Kidney (tissue), 14 donors: ENCODE results near the gene PPM1H. TPM values are rescaled to one million over a fixed set of nuclear protein-coding genes. Genes with fewer than 3 reads are reported as not detected.

Experiments used
- DNase-seq, 5 donors: peaks; one replicate each; pipeline ENCODE4 v3.0.0-alpha.2; 2013 to 2020
- FAIRE-seq: peaks from 2 replicates; lab custom pipeline; 2012; peaks lifted over from hg19 to GRCh38; lab: Jason Lieb, UNC
- H3K27ac ChIP-seq, 2 donors: one replicate each; pipeline ENCODE4 v1.7.0; 2013; ENCODE audit warnings: low read depth in 2 of 2, low read length in 2 of 2, inconsistent platforms in 1 of 2
- H3K27me3 ChIP-seq: one replicate; pipeline ENCODE4 v1.7.1; 2013; ENCODE audit warnings: low read length, inconsistent platforms; ENCODE audit not compliant: control insufficient read depth, insufficient read depth
- H3K36me3 ChIP-seq, 3 donors: one replicate each; pipeline versions ENCODE4 v1.7.0 to v1.7.1; 2013; ENCODE audit warnings: low read length in 3 of 3, control low read depth in 1 of 3, inconsistent platforms in 1 of 3; ENCODE audit not compliant: insufficient read depth in 3 of 3, control insufficient read depth in 2 of 3
- H3K4me1 ChIP-seq, 3 donors: one replicate each; pipeline versions ENCODE4 v1.7.0 to v1.7.1; 2013; ENCODE audit warnings: low read length in 3 of 3, inconsistent platforms in 1 of 3, low read depth in 1 of 3; ENCODE audit not compliant: control insufficient read depth in 2 of 3, insufficient read depth in 2 of 3
- H3K4me3 ChIP-seq, 3 donors: one replicate each; pipeline versions ENCODE4 v1.7.0 to v1.8.1; 2013; ENCODE audit warnings: low read length in 3 of 3, control low read depth in 1 of 3, inconsistent platforms in 1 of 3
- H3K9ac ChIP-seq, 3 donors: one replicate each; pipeline versions ENCODE4 v1.7.0 to v1.7.1; 2013; ENCODE audit warnings: low read length in 3 of 3, control low read depth in 1 of 3, inconsistent platforms in 1 of 3
- H3K9me3 ChIP-seq, 3 donors: one replicate each; pipeline versions ENCODE4 v1.7.0 to v1.7.1; 2013; ENCODE audit warnings: low read length in 3 of 3, control low read depth in 1 of 3, inconsistent platforms in 1 of 3; ENCODE audit not compliant: control insufficient read depth in 2 of 3, insufficient read depth in 1 of 3
- intact Hi-C: fragments of 100-400 bp; cut with DNase I; formaldehyde crosslinking; loops from one replicate; pipeline ENCODE4 v1.11.1; 2022
- polyA plus RNA-seq: library from polyadenylated mRNA; stranded (reverse); fragments of 350-450 nt; fragmentation: Illumina TruSeq; extraction: RNeasy Lipid Tissue Mini Kit (QIAGEN cat#74804); gene quantifications from one replicate; pipeline ENCODE4 v1.2.3, GENCODE V29; 2014; ENCODE audit warnings: low read depth, low replicate concordance; ENCODE audit not compliant: insufficient read depth
- total RNA-seq: library from RNA; stranded (reverse); fragmentation: NEBNext Ultra II Directional; extraction: Animal tissue kit (Norgen Biotek cat#: 25700); gene quantifications from one replicate; pipeline ENCODE4 v1.2.1, GENCODE V29; 2021
- TF ChIP-seq, protein P1 (sequence below): IDR thresholded peaks from 3 replicates; pipeline ENCODE4 v1.5.1; 2012; ENCODE audit warnings: mild to moderate bottlenecking, moderate library complexity, borderline replicate concordance; ENCODE audit not compliant: insufficient read depth; ENCODE audit errors: extremely low read depth
- donor health status: control.
- donor health status: control.
- donor health status: control.
- donor health status: control.
- donor health status: control.
- donor health status: DM: yes; HTN: yes; CAD: no.
- donor health status: Normal renal cell carcinoma (clear cell type).

PPM1H gene
- total and polyA plus RNA-seq, 2 donors from 2014 or later, result 8.7 to 25.0 TPM

GRCh38 chr12:62802321-62802720 is 132.6 kb downstream of the PPM1H start:
- Histone ChIP-seq H3K4me3 (no peak overlapping the region), H3K36me3 (no peaks in the 10 kb centered on the region), H3K27ac (no peak overlapping the region), H3K9ac (no peak overlapping the region), H3K27me3 (no peaks in the 10 kb centered on the region), H3K4me1 (no peaks in the 10 kb centered on the region), H3K9me3 (no peaks in the 10 kb centered on the region)
- TF ChIP-seq, protein P1, sequence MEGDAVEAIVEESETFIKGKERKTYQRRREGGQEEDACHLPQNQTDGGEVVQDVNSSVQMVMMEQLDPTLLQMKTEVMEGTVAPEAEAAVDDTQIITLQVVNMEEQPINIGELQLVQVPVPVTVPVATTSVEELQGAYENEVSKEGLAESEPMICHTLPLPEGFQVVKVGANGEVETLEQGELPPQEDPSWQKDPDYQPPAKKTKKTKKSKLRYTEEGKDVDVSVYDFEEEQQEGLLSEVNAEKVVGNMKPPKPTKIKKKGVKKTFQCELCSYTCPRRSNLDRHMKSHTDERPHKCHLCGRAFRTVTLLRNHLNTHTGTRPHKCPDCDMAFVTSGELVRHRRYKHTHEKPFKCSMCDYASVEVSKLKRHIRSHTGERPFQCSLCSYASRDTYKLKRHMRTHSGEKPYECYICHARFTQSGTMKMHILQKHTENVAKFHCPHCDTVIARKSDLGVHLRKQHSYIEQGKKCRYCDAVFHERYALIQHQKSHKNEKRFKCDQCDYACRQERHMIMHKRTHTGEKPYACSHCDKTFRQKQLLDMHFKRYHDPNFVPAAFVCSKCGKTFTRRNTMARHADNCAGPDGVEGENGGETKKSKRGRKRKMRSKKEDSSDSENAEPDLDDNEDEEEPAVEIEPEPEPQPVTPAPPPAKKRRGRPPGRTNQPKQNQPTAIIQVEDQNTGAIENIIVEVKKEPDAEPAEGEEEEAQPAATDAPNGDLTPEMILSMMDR, result no peak
- DNase-seq (no peak), FAIRE-seq (no peak)
- intact Hi-C loops, result no loop called here

GRCh38 chr12:62801796-62802195 is 133.2 kb downstream of the PPM1H start:
- intact Hi-C loops, result no loop called here
- H3K9ac ChIP-seq, result no peak overlapping the region
- no peak for FAIRE-seq

DNA sequence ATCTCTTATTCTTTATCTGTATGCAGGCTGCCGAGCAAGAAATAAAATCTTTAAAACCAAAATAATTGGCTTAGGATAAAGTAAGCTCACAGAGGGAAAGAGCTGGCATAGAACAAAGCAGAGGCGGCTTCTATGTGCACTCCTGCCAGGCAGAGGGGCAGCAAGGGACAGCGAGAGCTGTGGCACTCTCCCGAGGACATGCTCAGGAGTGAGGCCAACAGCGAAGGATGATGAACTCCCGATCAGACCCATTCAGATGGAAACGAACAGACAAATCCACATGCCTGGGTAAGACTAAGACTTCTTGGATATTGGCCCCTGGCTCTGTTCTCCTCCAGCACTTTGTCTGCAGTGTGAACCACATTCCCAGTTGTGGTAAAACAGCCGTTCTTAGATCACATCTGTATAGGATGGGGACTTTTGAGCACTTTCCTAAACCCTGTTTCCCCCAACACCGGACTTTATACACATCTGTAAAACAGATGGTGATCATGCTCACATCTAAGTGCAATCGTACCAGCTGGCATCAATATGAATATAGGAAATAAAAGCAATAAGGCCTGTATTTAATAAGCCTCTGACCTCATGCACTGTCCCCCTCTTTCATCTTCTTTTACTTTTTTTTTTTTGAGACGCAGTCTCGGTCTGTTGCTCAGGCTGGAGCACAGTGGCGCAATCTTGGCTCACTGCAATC is 134.1 kb downstream of the PPM1H start:
- intact Hi-C loops, result no loop called here
- H3K4me1 ChIP-seq, result no peaks in the 10 kb centered on the region
- FAIRE-seq, result no peak
- H3K9me3 ChIP-seq, result no peaks in the 10 kb centered on the region
- no peak overlapping the region for H3K27ac ChIP-seq
- H3K9ac ChIP-seq, result no peak overlapping the region
- DNase-seq, result no peak
- H3K27me3 ChIP-seq, result no peaks in the 10 kb centered on the region
- H3K36me3 ChIP-seq, result no peaks in the 10 kb centered on the region
- H3K4me3 ChIP-seq, result no peak overlapping the region
- TF ChIP-seq, protein P1, result no peak

More at GRCh38 chr12:62801796-62802195, 133.2 kb downstream of the PPM1H start:
- no peak overlapping the region for H3K4me3 ChIP-seq
- no peaks in the 10 kb centered on the region for H3K9me3 ChIP-seq
- TF ChIP-seq, protein P1, result no peak
- DNase-seq, result no peak
- no peaks in the 10 kb centered on the region for H3K36me3 ChIP-seq
- no peaks in the 10 kb centered on the region for H3K27me3 ChIP-seq
- H3K27ac ChIP-seq, result no peak overlapping the region
- no peaks in the 10 kb centered on the region for H3K4me1 ChIP-seq
